Glutamatergic neuron (in vitro differentiated cells): ENCODE data around the gene MTFR1L. TPM values are rescaled to one million over a fixed set of nuclear protein-coding genes. Genes with fewer than 3 reads are reported as not detected.

Experiments used
- DNase-seq: peaks from one replicate; pipeline ENCODE4 v3.0.0; 2022
- H3K27ac Mint-ChIP-seq: one replicate; pipeline ENCODE4 v1.8.0; 2020; ENCODE audit warnings: mild to moderate bottlenecking, mixed read lengths, inconsistent platforms; ENCODE audit not compliant: unreplicated experiment
- H3K27me3 Mint-ChIP-seq: one replicate; pipeline ENCODE4 v1.8.0; 2020; ENCODE audit warnings: mild to moderate bottlenecking, moderate library complexity, mixed read lengths, inconsistent platforms; ENCODE audit not compliant: unreplicated experiment
- H3K36me3 Mint-ChIP-seq: one replicate; pipeline ENCODE4 v1.8.0; 2020; ENCODE audit warnings: mild to moderate bottlenecking, mixed read lengths, inconsistent platforms; ENCODE audit not compliant: unreplicated experiment
- H3K4me1 Mint-ChIP-seq: one replicate; pipeline ENCODE4 v1.8.0; 2020; ENCODE audit warnings: mild to moderate bottlenecking, low read depth, mixed read lengths, inconsistent platforms; ENCODE audit not compliant: unreplicated experiment
- H3K4me3 Mint-ChIP-seq: one replicate; pipeline ENCODE4 v1.8.0; 2020; ENCODE audit warnings: mild to moderate bottlenecking, mixed read lengths, inconsistent platforms; ENCODE audit not compliant: unreplicated experiment
- H3K9me3 Mint-ChIP-seq: one replicate; pipeline ENCODE4 v1.8.0; 2020; ENCODE audit warnings: mild to moderate bottlenecking, moderate library complexity, mixed read lengths, inconsistent platforms; ENCODE audit not compliant: unreplicated experiment
- CTCF ChIP-seq: fragments of 200-600 bp; sonication (generic); IDR thresholded peaks from one replicate; pipeline ENCODE4 v1.5.0; 2021; ENCODE audit not compliant: partially characterized antibody, unreplicated experiment
- total RNA-seq: library from RNA; stranded (reverse); fragmentation: NEBNext Ultra II Directional; extraction: Animal tissue kit (Norgen Biotek cat#: 25700); gene quantifications from one replicate; pipeline ENCODE4 v1.2.1, GENCODE V29; 2021; ENCODE audit not compliant: unreplicated experiment

MTFR1L gene
- total RNA-seq, 1 donor from 2014 or later, result 70.4 TPM

GRCh38 chr1:25784575-25785051 is 35.1 kb upstream of the MTFR1L start:
- Mint-ChIP-seq H3K27ac (no peak overlapping the region), H3K9me3 (peaks cover 3% of the 10 kb centered on the region), H3K4me1 (peaks cover 37% of the 10 kb centered on the region), H3K27me3 (peaks cover 7% of the 10 kb centered on the region), H3K36me3 (peaks cover 4% of the 10 kb centered on the region), H3K4me3 (peak overlapping the region; percentile 19)
- no peak for TF ChIP-seq CTCF
- DNase-seq, result no peak

- Mint-ChIP-seq H3K4me3 (no peak overlapping the region), H3K9me3 (peaks cover 3% of the 10 kb centered on the region), H3K36me3 (peaks cover 9% of the 10 kb centered on the region), H3K27me3 (peaks cover 7% of the 10 kb centered on the region), H3K4me1 (peaks cover 35% of the 10 kb centered on the region), H3K27ac (no peak overlapping the region)
- no peak for TF ChIP-seq CTCF
- DNase-seq, result no peak
Observed at GRCh38 chr1:25785333-25786067, 34.3 kb upstream of the MTFR1L start.

- no peak overlapping the region for H3K27ac Mint-ChIP-seq
- H3K4me1 Mint-ChIP-seq, result peaks cover 36% of the 10 kb centered on the region
- H3K4me3 Mint-ChIP-seq, result no peak overlapping the region
- TF ChIP-seq CTCF, result no peak
- DNase-seq, result no peak
- H3K27me3 Mint-ChIP-seq, result peaks cover 9% of the 10 kb centered on the region
- peaks cover 10% of the 10 kb centered on the region for H3K36me3 Mint-ChIP-seq
- peaks cover 3% of the 10 kb centered on the region for H3K9me3 Mint-ChIP-seq
Observed at GRCh38 chr1:25786887-25787759, 32.6 kb upstream of the MTFR1L start.

GRCh38 chr1:25787760-25788166 is 32.0 kb upstream of the MTFR1L start:
- H3K36me3 Mint-ChIP-seq, result peaks cover 10% of the 10 kb centered on the region
- H3K9me3 Mint-ChIP-seq, result peaks cover 2% of the 10 kb centered on the region
- no peak for DNase-seq
- no peak for TF ChIP-seq CTCF
- H3K27me3 Mint-ChIP-seq, result peaks cover 9% of the 10 kb centered on the region
- no peak overlapping the region for H3K4me3 Mint-ChIP-seq
- peaks cover 32% of the 10 kb centered on the region for H3K4me1 Mint-ChIP-seq
- no peak overlapping the region for H3K27ac Mint-ChIP-seq
